Measurements from ENCODE around the gene POLR1A. TPM values are rescaled to one million over a fixed set of nuclear protein-coding genes. Genes with fewer than 3 reads are reported as not detected.

Gene POLR1A
- total and polyA plus RNA-seq, 12 donors, result 3.9 to 25.8 (median 20.8) TPM

DNA sequence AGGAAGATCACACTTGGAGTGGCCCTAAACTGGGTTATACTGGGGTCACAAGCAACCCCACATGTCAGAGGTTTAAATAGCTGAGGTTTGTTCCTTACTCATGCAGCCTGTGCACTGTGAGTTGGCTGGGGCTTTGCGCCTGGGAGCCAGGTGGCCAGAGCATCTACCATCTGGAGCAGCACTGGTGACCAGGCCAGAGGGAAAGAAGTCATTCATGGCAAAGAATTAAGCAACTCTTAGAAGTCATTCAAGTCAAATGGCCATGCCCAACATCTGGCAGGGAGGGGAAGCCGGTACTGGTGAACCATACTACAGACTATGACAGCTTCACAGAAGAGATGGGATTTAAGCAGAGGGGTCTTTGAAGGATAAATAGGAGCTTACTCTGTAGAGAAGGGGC lies 90.7 kb downstream of the POLR1A start:
- H3K27ac ChIP-seq, result no peak overlapping the region
- ATAC-seq (no peak), DNase-seq (no peak)
- peaks cover 0 to 22% (median 6%) of the 10 kb centered on the region in 11 donors for H3K9me3 ChIP-seq
- no peaks in the 10 kb centered on the region for H3K36me3 ChIP-seq
- no peak for TF ChIP-seq CTCF (IDR thresholded peaks at IDR 0.05)
- peaks cover 0 to 49% (median 23%) of the 10 kb centered on the region in 7 donors for H3K27me3 ChIP-seq
- no peak overlapping the region for H3K4me3 ChIP-seq
- intact Hi-C loops (cut with DNase I), result no loop called here
- H3K4me1 ChIP-seq, result peaks cover 0 to 28% (median 13%) of the 10 kb centered on the region in 9 donors
- 96 to 98% methylated on average over 2 of the region's 2 CpGs for WGBS, 2 donors

- no peak overlapping the region for H3K27ac ChIP-seq
- peaks cover 0 to 22% (median 6%) of the 10 kb centered on the region in 11 donors for H3K9me3 ChIP-seq
- DNase-seq, result no peak
- TF ChIP-seq CTCF (IDR thresholded peaks at IDR 0.05), result no peak
- peaks cover 0 to 28% (median 13%) of the 10 kb centered on the region in 9 donors for H3K4me1 ChIP-seq
- no peaks in the 10 kb centered on the region for H3K36me3 ChIP-seq
- no peak for ATAC-seq
- intact Hi-C loops (cut with DNase I), result no loop called here
- WGBS, 2 donors, result 82 to 85% methylated on average over 2 of the region's 2 CpGs
- H3K4me3 ChIP-seq, result no peak overlapping the region
- H3K27me3 ChIP-seq, result peaks cover 0 to 49% (median 23%) of the 10 kb centered on the region in 7 donors
Observed at GRCh38 chr2:86014493-86014892, 91.2 kb downstream of the POLR1A start.

- peaks cover 0 to 17% (median 4%) of the 10 kb centered on the region in 9 donors for H3K4me1 ChIP-seq
- peak in 7 of 8 donors; percentile 28 to 64 (median 38) for ATAC-seq
- peak overlapping the region in 6 of 10 donors; percentile 9 to 43 (median 29) for H3K27ac ChIP-seq
- intact Hi-C loops (cut with DNase I), result no loop called here
- TF ChIP-seq CTCF (IDR thresholded peaks at IDR 0.05), result no peak
- no peak for DNase-seq
- peaks cover 0 to 34% (median 21%) of the 10 kb centered on the region in 7 donors for H3K27me3 ChIP-seq
- WGBS, 2 donors, result 84 to 85% methylated on average over 8 to 9 of the region's 9 CpGs
- H3K36me3 ChIP-seq, result no peaks in the 10 kb centered on the region
- peaks cover 0 to 32% (median 6%) of the 10 kb centered on the region in 11 donors for H3K9me3 ChIP-seq
- H3K4me3 ChIP-seq, result no peak overlapping the region
Observed at GRCh38 chr2:86012007-86012712, 93.5 kb downstream of the POLR1A start.

- H3K9me3 ChIP-seq, result peaks cover 0 to 39% (median 9%) of the 10 kb centered on the region in 11 donors
- peaks cover 0 to 27% (median 16%) of the 10 kb centered on the region in 7 donors for H3K27me3 ChIP-seq
- H3K36me3 ChIP-seq, result no peaks in the 10 kb centered on the region
- H3K4me3 ChIP-seq, result no peak overlapping the region
- intact Hi-C loops (cut with DNase I), result no loop called here
- 72 to 73% methylated on average over 9 of the region's 9 CpGs for WGBS, 2 donors
- DNase-seq, result no peak
- ATAC-seq, result peak; percentile 41 to 86 (median 60)
- TF ChIP-seq CTCF (IDR thresholded peaks at IDR 0.05), result no peak
- peaks cover 0 to 10% (median 0%) of the 10 kb centered on the region in 9 donors for H3K4me1 ChIP-seq
- H3K27ac ChIP-seq, result peak overlapping the region in 4 of 10 donors; percentile 9 to 43 (median 36)
Observed at GRCh38 chr2:86011449-86011941, 94.2 kb downstream of the POLR1A start.
